ENCODE results near the gene RREB1.

GRCh38 chr6:7196019-7196402 is 88.2 kb downstream of the RREB1 start:
- TF ChIP-seq CTCF (conservative IDR thresholded peaks at IDR 0.05) (no peak), ZFX (IDR thresholded peaks at IDR 0.05) (no peak)
